GM11168 (cell line): ENCODE measurements around the gene EMP2.

Experiments used
- in situ Hi-C: fragments of 300-500 bp; cut with MboI; formaldehyde crosslinking; loops from one replicate; pipeline ENCODE4 v1.12.0; 2022; ENCODE audit warnings: low sequenced_read_pairs; ENCODE audit not compliant: unreplicated experiment

EMP2 gene

DNA sequence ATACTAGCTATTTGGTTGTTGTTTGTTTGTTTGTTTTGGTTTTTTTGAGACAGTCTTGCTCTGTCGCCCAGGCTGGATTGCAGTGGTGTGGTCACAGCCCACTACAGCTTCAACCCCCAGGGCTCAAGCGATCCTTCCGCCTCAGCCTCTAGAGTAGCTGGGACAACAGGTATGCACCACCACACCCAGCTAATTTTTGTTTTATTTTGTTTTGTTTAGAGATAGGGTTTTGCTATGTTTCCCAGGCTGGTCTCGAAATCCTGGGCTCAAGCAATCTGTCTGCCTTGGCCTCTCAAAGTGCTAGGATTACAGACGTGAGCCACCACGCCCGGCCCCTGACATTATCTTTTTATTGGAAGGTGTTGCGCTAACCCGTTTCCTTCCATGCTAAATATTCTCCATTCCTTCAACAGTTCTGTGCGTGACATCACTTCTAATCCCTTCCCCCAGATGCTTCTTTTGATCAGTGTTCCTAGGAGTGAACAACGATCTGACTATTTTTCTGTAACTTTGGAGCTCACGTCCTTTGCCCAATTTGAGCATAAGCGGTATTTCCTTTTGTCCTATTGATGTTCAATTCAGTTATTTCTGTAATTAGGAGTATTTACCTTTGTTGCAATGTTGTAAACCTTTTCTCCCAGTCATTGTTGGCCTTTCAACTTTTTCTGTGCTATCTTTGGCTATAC lies 30.2 kb upstream of the EMP2 start:
- in situ Hi-C loops = no loop called here

DNA sequence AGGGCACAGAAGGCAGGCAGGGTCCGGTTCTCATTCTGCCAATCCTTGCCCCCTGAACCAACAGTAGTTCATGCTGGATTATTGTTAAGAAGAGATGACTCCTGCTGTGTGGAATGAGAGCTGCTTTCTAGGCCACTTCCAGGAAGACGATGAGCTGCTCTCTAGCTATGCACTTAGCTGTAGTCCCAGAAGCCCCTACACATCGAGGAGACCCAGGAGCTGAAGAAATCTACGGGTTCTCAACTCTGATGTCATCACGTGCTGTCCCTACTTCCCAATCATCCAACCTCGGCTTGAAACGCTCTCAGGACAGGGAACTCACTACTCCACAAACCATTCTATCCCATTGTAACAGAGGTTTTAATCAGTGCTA lies 29.0 kb upstream of the EMP2 start:
- in situ Hi-C loops = no loop called here

DNA sequence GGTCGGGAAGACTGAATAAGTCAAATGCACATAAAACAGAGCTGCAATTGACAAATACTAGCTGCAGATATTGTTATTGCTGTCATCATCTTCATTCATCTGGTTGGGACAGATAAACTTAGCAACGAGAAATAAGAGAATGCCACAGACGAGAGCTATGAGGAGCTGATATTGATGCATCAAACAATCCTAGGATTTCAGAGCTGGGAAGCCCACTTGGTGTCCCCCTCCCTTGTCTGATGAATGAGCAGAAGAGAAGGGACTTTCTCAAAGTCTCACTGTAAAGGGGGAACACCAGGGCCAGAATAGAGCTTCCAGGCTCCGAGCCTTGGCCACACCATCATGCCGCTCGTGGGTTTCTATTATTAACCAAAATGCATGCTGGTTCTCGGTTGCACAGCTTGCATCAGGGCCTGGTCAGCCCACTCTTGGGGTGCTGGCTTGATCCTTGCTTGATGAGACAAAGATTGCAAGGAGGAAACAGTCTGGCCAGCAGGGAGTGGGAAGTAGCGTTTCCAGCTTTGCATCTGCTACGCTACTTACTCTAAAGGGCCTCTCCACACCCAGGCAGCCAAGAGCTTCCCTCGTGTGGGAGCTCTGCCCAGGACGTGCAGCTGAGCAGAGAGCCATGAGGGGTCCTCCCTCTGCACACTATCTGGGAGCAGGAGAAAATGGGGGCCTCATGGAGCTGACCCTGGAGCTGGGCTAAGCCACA lies 28.4 kb upstream of the EMP2 start:
- in situ Hi-C loops = no loop called here

DNA sequence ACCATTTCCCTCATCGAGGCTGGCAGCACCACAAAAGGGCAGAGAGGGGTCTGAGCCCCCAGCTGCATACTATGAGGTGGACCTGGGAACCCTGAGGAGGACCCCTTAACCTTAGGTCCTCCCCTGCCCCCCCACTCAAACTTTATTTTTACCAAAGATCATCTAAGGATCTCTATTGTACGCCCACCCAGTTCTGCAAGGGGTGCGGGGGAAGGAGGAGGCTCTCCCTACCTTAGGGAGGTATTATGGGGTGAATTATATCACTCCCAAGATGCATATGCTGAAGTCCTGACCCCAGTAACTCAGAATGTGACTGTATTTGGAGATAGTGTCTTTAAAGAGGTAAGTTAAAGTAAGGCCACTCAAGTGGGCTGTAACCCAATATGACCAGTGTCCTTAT lies 26.8 kb upstream of the EMP2 start:
- in situ Hi-C loops = no loop called here

DNA sequence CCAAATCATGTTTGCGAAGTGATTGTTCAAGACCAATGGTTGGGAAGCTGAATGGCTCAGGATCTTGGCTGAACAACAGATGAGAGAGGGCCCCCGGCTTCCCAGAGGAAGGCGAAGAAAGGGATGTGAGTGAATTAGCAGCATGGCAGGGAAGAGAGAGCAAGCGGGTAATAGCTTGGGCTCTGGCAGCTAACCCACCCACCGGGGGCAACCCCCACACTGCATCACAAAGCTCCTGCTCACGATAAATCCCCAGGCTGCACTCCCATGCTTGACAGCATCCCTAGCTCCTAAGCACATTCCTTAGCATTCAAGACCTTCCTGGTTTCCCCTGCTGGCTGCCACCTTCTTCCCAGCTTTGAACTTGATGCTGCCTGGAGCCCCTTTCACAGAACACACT lies 26.2 kb upstream of the EMP2 start:
- in situ Hi-C loops = no loop called here

DNA sequence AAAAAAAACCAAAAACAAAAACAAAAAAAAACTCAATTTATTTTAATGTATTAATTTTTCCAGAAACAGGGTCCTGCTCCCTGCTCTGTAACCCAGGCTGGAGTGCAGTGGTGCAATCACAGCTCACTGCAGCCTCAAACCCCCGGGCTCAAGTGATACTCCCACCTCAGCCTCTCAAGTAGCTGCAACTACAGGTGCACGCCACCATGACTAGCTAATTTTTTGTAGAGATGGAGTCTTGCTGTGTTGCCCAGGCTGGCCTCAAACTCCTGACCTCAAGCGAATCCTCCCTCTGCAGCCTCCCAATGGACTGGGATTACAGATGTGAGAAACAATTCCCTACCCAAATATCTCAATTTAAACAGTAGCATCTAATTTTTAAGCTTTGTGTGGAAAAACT lies 25.2 kb upstream of the EMP2 start:
- in situ Hi-C loops = no loop called here

DNA sequence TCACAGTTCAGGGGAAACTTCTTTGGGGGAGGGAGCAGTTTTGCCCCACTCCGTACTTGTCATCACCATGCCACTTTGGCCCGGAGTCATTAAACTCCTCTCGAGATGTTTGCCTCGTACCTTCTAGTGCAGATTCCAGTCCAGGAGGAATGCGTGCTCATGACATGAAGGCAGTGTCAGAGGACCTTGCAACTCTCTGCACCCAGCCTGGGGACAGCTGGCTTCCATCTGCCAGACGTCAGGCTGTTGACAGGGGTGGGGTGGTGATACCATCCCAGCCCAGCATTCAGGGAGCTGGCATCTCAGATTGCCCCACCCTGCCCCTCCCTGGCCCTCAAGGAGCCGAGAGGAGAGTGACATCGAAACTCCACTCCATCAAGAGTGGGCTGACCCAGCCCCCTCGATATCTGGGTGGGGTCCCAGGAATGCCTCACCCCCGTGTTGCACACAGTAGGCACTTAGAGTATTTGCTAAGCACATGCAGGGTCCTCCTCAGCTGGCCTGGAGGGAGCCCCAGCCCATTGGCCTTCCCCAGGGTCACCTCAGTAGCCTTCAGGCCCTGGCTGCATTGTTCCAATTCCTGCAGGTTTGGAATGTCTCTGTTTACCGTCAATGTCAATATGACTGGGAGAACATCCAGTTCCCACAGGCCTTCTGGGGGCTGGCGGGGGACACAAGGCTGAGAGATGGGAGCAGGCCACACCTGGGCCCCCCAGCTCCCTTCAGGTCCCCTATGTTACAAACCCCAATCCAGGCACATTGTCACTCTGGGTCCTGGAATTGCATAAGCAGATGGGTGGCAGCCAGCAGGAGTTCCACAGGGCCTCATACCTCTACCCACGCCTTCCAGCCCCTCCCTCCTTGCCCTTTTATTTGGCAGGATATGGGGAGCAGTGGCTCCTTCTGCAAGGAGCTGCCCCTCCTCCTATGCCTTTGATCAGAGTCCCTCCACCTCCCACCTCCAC lies 21.3 kb upstream of the EMP2 start:
- in situ Hi-C loops = no loop called here

DNA sequence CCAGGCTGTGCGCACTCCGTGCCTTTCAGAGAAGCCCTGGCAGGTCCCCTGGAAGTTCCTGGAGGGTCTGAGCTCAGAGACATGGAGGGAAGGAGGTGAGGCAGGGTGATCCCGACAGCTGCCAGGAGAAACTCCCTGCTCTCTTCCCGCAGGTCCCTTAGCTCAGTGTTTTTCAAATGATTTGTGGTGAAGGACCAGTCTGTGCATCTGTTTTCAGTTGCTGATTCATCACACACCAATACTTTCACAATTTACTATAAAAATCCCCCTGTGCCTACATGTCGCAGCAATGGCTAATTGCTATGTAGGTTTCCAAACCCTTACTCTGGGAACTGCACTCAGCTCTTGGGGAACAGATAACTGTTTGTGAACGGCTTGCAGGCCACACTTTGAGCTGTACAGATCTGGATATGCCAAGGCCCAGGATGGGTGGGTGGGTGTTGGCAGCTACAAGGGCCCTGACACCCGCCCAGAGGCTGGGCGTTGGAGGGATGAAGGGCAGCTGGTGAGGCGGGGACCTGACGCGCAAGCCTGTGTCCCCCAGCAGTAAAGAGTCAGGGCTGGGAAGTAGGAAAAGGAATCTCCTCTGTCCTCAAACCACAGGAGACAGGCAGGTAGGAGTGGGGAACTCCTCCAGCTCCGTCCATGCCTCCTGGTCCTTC lies 20.5 kb upstream of the EMP2 start:
- in situ Hi-C loops = no loop called here

DNA sequence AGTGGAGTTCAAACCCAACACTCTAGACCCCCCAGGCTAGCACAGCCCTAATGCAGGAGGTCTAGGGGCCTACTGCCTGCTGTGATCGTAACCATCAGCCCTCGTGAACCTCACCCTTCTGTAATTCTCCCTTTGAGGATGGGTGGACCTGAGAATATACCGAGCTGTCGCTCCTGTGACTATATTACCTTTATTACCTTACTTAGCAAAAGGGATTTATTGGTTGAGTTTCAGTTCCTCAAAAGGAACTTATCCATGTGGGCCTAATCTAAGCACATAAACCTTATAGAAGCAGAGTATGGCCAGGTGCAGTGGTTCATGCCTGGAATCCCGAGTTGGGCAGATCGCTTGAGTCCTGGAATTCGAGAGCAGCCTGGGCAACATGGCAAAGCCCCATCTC lies 19.2 kb upstream of the EMP2 start:
- in situ Hi-C loops = no loop called here

DNA sequence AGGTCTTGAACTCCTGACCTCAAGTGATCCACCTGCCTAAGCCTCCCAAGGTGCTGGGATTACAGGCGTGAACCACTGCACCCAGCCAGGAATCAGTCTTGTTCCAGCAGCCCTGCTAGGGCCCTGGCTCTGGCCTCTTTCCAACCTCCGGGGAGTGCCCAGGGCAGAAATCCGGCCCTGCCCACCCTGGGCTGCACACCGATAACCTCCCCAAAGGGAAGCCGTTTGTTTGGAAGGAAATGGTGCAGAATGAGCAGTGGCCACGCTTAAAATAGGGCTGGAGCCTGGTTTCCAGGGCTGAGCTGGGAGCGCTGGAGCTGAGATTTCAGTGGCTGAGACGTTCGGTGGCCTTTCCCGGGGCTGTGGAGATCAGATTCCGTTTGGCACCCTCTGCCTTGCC lies 17.8 kb upstream of the EMP2 start:
- in situ Hi-C loops = no loop called here

DNA sequence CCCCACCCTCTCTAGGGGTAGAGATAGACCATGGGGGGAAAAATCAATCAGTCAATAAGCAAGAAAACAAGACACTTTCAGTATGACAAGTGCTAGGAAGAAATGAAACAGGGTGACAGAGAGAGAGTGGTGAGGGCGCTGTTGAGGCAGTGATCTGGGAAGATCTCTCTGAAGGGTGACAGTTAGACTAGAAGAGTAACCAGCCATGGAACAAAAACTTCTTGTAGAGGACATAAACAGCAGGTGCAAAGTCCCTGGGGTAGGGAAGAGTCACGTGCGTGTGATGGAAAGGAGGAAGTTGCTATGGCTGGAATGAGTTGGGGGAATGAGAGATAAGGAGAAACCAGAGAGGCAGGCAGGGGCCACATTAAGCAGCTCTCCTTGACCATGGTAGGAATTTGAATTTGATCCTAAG lies 16.8 kb upstream of the EMP2 start:
- in situ Hi-C loops = no loop called here

DNA sequence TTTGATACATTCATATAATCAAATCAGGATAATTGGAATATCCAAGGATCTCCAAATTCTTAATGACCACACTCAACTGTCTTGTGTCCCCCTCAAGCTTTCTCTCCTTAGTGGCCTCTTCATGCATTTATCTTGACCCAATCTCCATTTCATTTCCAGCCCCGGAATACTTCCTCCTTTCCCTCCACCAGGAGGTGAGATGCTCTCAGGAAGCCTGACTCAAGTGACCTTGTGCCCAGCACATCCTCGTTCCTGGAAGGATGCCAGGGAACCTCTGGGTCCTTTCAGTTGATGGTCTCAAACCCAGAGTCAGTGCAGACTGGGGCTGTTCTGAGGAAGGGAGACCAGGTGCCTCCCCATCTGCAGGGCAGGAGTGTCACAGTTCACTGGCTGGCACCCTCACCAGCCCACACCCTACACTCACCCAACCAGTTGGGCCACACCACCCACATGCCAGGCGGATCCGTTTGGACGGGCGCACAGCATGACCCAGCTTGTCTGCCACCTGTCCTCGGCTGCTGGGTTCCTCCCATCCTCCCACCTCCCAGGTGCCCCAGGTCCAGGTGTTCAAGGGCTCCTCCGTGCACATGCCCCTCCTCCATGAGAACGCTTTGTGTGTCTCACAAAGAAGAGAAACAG lies 14.0 kb upstream of the EMP2 start:
- in situ Hi-C loops = no loop called here

DNA sequence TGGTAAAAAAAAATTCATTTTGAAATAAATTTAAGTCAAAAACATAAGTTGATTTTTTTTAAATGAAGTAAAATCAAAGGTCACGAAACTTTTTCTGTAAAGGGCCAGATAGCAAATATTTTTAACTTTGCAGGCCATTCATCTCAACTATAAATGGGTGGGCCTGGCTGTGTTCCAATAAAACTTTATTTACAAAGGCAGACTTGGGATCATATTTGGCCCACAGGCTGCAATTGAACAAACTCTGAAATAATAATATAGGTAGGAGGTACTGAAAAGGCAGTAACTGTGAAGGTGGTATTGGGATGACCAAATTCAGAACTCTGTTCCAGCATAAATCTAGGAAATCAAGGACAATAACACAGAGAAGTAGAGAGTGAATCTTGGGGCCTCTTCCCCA lies 12.2 kb upstream of the EMP2 start:
- in situ Hi-C loops = no loop called here

DNA sequence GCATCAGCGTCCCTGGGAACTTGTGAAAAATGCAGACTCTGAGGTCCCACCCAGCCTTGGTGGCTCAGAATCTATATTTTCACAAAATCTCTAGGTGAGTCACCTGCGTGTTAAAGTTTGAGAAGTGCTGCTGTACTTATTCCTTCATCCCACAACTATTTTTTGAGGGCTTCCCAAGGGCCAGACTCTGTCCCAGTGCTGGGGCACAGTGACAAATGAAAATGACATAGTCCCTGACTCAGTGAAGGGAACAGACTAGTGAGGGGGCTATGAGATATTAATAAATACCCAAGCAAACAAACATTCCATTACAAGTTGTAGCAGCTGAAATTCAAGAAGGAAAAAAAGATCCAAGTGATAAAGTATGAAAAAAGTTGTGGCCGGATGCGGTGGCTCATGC lies 9.9 kb upstream of the EMP2 start:
- in situ Hi-C loops = no loop called here

DNA sequence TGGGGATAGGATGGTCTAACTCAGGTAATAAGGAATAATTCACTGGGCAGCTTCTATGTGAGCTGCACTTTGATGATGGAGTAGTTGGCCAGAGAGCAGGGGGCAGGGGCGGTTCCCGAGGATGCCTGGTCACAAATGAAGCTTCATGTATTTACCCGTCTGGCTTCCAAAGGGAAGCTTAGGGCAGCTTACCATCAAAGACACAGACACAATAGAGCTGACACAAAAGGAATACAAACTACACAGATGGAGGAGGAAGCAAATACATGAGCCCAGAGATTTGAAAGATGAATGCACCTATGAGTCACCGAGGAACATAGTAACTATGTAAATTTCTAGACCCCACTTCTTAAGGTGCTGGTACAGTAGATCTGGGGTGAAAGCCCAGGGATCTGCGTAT lies 8.7 kb upstream of the EMP2 start:
- in situ Hi-C loops = no loop called here

DNA sequence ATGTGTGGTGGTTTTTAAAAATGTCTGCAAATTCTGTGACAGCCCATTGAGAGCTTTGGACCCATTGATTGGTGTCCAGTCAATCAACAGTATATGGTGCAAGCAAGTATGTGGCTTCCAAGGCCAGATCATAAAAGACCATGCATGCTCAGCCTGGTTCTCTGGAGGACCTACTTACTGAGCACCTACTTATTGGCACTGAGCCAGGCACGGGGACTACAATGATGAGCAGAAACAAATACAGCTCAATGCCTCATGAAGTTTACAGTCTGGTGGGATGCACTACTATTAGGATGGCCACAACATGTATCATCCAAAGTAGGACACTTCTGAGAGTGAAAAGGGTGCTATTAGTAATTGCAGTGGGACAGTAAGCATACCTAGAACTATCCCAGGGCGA lies 7.2 kb upstream of the EMP2 start:
- in situ Hi-C loops = no loop called here

DNA sequence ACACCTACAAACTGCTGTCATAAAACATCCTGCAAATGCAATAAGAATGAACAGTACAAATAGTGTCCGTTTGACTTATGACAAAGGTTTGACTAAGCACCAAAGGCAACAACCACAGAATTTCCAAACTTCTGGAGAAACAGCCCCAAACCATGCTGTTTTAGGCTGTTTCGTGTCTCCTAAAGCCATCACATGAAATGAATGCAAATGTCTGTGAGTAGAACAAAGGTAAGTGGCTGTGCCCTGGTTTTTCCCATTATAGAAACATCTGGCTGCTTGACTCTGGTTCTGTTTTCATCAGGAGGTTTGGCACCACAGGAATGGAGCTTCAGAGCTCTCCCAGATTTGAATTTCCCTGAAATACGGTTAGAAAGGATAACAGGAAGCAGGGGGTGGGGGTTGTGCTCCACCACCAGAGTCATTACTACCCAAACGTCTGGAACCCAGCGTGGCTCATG lies 4.6 kb upstream of the EMP2 start:
- in situ Hi-C loops = no loop called here

DNA sequence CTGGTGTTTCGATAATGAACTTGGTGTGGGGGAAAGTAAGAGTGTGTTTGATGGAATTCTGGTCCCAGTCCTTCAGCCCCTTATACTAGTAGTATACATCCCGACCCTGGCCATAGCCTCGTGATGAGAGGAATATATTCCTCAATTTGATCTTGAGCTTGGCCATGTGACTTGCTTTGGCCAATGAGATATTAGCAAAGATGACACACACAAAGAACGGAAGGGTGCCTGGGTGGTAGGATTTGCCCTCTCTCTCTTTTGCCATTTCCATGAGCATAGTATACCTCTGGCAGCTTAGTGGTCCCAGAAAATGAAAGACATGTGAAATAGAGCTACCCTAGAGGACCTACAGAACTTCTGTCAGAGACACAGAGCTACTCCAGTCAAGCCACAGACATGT lies 2.9 kb upstream of the EMP2 start:
- in situ Hi-C loops = no loop called here

DNA sequence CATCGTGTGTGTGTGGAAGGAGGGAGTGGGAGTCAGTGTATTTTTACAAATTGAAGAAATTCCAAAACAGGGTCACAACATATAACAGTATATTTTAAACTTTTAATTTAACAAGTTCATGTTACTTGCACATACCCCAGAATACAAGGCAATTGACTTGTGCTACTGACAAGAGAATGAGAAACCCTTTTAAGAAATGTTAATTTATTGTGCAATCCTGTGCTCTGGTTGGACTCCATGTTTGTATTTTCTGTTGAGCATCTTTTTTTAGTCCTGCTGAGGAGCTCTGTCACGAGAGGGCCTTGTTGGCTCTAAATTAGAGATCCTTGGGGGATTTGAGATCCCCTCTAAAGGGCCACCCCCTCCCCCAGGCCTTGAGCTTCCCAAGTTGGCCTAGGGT lies 1.1 kb upstream of the EMP2 start:
- in situ Hi-C loops = no loop called here

DNA sequence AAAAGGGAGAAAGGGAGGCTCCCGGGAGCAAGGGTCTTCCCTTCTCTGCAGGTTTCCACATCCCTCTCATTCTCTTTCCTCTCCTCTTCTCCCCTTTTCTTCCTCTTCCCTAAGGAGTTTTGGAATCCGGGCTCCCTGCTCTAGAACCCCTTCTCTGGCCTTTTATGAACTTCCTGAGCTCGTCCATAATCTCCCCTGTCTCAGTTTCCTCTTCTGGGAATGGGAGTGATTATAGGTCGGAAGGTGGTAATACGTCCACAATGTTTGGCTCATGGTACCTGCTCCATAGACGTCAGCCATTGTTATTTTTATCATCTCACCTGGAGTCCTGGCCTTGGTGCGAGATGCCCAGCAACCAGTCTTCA lies 467 bp upstream of the EMP2 start:
- in situ Hi-C loops = no loop called here
